ENCODE results near the gene PLCG1. TPM values are rescaled to one million over a fixed set of nuclear protein-coding genes. Genes with fewer than 3 reads are reported as not detected.

The PLCG1 gene
- total and polyA plus RNA-seq, 9 of the 15 experiments (the other 6 are each of a cell fraction or from before 2014, with no cell fraction given) = 1.7 to 67.0 (median 34.8) TPM

DNA sequence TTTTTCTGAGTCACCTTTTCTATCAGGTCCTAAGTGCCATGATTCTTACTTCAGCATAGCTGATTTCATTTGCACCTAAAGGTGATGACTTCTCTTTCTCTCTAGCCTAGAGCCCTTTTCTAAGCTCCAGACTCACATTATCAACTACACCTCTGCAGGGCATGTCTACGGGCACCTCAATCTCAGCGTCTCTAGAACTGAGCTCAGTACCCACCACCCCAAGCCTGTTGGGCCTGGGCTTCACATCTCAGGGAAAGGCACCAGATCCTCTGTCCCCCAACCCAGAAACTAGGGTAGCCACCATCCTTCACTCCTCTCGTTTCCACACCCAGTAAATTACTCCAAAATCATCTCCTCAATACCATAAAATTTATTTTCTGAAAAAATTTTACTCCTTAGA is 10.6 kb upstream of the PLCG1 start (continued):
- TF ChIP-seq, protein P1, sequence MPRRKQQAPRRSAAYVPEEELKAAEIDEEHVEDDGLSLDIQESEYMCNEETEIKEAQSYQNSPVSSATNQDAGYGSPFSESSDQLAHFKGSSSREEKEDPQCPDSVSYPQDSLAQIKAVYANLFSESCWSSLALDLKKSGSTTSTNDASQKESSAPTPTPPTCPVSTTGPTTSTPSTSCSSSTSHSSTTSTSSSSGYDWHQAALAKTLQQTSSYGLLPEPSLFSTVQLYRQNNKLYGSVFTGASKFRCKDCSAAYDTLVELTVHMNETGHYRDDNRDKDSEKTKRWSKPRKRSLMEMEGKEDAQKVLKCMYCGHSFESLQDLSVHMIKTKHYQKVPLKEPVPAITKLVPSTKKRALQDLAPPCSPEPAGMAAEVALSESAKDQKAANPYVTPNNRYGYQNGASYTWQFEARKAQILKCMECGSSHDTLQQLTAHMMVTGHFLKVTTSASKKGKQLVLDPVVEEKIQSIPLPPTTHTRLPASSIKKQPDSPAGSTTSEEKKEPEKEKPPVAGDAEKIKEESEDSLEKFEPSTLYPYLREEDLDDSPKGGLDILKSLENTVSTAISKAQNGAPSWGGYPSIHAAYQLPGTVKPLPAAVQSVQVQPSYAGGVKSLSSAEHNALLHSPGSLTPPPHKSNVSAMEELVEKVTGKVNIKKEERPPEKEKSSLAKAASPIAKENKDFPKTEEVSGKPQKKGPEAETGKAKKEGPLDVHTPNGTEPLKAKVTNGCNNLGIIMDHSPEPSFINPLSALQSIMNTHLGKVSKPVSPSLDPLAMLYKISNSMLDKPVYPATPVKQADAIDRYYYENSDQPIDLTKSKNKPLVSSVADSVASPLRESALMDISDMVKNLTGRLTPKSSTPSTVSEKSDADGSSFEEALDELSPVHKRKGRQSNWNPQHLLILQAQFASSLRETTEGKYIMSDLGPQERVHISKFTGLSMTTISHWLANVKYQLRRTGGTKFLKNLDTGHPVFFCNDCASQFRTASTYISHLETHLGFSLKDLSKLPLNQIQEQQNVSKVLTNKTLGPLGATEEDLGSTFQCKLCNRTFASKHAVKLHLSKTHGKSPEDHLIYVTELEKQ (CRISPR knock-in tag; IDR thresholded peaks at IDR 0.05) = no peak
- TF ChIP-seq, protein P2, sequence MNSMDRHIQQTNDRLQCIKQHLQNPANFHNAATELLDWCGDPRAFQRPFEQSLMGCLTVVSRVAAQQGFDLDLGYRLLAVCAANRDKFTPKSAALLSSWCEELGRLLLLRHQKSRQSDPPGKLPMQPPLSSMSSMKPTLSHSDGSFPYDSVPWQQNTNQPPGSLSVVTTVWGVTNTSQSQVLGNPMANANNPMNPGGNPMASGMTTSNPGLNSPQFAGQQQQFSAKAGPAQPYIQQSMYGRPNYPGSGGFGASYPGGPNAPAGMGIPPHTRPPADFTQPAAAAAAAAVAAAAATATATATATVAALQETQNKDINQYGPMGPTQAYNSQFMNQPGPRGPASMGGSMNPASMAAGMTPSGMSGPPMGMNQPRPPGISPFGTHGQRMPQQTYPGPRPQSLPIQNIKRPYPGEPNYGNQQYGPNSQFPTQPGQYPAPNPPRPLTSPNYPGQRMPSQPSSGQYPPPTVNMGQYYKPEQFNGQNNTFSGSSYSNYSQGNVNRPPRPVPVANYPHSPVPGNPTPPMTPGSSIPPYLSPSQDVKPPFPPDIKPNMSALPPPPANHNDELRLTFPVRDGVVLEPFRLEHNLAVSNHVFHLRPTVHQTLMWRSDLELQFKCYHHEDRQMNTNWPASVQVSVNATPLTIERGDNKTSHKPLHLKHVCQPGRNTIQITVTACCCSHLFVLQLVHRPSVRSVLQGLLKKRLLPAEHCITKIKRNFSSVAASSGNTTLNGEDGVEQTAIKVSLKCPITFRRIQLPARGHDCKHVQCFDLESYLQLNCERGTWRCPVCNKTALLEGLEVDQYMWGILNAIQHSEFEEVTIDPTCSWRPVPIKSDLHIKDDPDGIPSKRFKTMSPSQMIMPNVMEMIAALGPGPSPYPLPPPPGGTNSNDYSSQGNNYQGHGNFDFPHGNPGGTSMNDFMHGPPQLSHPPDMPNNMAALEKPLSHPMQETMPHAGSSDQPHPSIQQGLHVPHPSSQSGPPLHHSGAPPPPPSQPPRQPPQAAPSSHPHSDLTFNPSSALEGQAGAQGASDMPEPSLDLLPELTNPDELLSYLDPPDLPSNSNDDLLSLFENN (IDR thresholded peaks at IDR 0.05; ENCODE audit: low read depth in 2 of 2, low read length in 2 of 2) = no peak
- no peak for TF ChIP-seq KLF6 (CRISPR knock-in tag; IDR thresholded peaks at IDR 0.05; ENCODE audit: borderline replicate concordance)
- TF ChIP-seq RBM15 (IDR thresholded peaks at IDR 0.05; ENCODE audit: insufficient read depth, low read length) = no peak
